ENCODE results near the gene NUDT3.

DNA sequence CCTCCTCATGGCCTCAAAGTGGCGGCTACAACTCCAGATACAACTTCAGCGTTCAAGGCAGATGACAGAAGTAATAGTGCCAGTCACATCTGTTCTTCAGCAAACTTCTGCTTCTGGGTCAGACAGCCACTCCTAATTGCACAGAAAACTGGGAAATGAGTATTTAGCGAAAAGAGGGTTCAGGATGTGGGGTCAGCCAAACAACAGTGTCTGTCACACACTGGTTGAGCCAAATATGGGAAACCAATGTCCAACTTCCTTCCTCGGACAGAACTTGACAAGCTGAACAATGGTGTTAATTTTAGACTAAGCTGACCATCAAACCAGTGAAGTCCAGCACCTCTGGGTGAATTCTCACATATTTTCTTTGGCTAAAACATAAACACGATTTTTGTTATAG is 22.1 kb downstream of the NUDT3 start:
- TF ChIP-seq, protein P1, sequence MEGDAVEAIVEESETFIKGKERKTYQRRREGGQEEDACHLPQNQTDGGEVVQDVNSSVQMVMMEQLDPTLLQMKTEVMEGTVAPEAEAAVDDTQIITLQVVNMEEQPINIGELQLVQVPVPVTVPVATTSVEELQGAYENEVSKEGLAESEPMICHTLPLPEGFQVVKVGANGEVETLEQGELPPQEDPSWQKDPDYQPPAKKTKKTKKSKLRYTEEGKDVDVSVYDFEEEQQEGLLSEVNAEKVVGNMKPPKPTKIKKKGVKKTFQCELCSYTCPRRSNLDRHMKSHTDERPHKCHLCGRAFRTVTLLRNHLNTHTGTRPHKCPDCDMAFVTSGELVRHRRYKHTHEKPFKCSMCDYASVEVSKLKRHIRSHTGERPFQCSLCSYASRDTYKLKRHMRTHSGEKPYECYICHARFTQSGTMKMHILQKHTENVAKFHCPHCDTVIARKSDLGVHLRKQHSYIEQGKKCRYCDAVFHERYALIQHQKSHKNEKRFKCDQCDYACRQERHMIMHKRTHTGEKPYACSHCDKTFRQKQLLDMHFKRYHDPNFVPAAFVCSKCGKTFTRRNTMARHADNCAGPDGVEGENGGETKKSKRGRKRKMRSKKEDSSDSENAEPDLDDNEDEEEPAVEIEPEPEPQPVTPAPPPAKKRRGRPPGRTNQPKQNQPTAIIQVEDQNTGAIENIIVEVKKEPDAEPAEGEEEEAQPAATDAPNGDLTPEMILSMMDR (IDR thresholded peaks at IDR 0.05): no peak
- no peak for TF ChIP-seq ZFX (IDR thresholded peaks at IDR 0.05; ENCODE audit: borderline replicate concordance)

Measured in 22Rv1 (cell line).